VCaP (cell line): ENCODE measurements around the gene OR4N2.
A peak's percentile ranks its signal among the peaks of the same experiment; 100 is the strongest.
"Not testable (repeated sequence)": the region's sequence is repeated elsewhere in the genome, so short reads cannot be mapped to it uniquely, and the experiment has no call there.

Experiments
- H3K27ac ChIP-seq: fragments of 450-650 bp; 2 replicates; pipeline ENCODE4 v1.5.1; 2017
- CTCF ChIP-seq: fragments of 450-650 bp; conservative IDR thresholded peaks from 2 replicates; pipeline ENCODE4 v1.5.1; 2017; ENCODE audit warnings: mild to moderate bottlenecking, moderate library complexity

The OR4N2 gene

GRCh38 chr14:19838433-19838832, 34.9 kb downstream of the OR4N2 start:
- no peak overlapping the region for H3K27ac ChIP-seq
- no peak for TF ChIP-seq CTCF

DNA sequence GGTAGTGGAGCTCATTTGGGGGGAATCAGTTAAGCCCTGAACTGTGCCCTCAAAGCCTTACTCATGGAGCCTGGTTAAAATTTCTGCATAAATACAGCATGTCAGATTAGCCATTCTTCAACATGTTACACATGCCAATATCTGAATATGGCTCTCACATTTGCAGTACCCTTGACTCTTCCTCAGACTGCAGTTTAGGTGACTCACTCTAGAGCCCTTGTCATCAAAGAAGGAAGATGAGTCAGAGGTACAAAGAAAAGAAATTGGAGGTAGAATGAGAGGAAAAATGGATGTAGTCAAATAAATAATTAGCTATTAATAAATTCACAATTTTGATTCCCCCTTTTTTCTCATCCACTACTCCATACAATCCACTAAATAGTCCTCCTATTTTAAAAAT, 47.8 kb downstream of the OR4N2 start:
- TF ChIP-seq CTCF: no peak
- H3K27ac ChIP-seq: no peak overlapping the region

- H3K27ac ChIP-seq: not testable (repeated sequence)
Measured at GRCh38 chr14:19866061-19866669, 62.6 kb downstream of the OR4N2 start.

DNA sequence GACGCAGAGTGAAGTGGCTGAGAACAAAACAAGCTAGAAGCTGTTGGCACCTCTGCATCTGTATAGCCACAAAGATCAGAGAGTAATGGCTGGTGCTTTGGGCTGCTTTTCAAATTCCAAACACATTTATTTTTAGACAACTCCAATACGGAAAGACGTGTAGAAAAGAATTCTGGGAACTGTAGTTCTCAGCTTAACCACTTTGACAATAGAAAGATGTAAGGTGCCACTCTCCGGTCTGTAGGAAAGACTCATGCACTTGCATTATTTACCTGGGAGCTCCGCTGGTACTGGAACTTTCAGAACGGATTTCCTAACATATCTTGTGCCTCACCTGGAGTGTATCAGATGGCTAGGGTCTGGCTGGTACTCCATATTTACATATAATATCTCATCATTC, 69.6 kb downstream of the OR4N2 start:
- H3K27ac ChIP-seq: no peak overlapping the region
- no peak for TF ChIP-seq CTCF

DNA sequence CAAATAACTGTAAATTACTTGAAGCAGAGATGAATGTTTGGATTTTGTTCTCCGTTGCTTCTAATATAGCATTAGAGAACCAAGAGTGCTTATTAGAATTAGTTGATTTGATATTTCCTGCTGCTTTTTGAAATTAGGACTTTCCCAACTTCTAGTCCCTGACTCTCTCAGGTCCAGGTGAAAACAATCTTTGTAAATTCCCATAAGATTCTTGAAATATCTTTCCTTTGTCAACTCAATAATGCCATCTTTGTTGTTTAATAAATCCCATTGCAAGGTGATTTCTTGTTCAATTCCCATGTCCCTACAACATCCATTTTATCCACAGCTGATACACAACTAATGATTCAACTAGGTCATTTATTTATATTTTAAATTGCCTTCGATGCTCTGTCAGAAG, 71.3 kb downstream of the OR4N2 start, which contains the start of gene OR4K2:
OR4K2 (plus strand) TSS at position 301 of the 400 bp plus-strand sequence. CDS start 1,126 bp downstream, outside the sequence.
- no peak within 1 kb of the TSS for H3K27ac ChIP-seq
- no peak for TF ChIP-seq CTCF

DNA sequence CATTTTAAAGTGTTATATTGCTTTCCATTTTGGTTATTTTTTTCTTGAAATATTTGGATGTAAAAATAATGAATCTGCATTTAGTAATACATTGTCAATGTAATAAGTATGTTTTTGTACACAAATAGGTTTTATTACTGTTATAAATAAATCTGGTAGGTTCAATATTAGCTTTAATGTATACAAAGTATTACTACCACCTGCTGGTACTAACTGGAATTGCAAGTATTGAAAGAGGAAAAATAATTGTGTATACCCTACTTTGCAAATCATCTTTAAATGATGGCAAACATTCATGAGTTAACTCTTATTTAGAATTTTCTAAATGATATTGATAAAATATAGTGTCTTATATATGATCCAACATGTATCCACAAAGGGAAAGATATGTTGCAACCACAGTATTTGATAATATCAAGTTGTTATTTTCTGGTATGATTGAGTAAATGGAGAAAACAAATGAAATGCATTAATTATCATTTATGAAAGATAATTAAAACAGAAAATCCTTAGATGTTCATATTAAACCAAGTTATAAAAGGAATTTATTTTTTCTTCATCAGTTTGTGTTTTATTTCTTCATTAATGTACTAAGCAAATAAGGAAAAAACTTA, 74.6 kb downstream of the OR4N2 start:
- H3K27ac ChIP-seq: no peak overlapping the region
- peak; percentile 83 for TF ChIP-seq CTCF
